Memory B cell (primary cell): ENCODE measurements around the gene PTGES3.

Experiments
- ATAC-seq: fragments of 150-1000 bp; cut with Tn5 transposase; 2 replicates; pipeline ENCODE4 v1.10.0; 2021; ENCODE audit warnings: low read depth, mild to moderate bottlenecking, moderate library complexity
- DNase-seq, 2 donors: peaks; one replicate each; pipeline ENCODE4 v3.0.0; 2022; ENCODE audit warnings: low spot score in 2 of 2
- H3K27ac Mint-ChIP-seq: one replicate; pipeline ENCODE4 v1.8.0; 2022; ENCODE audit warnings: mild to moderate bottlenecking, moderate library complexity, mixed read lengths
- H3K27me3 Mint-ChIP-seq: one replicate; pipeline ENCODE4 v1.8.0; 2022; ENCODE audit warnings: mixed read lengths
- H3K36me3 Mint-ChIP-seq: one replicate; pipeline ENCODE4 v1.8.0; 2022; ENCODE audit warnings: mild to moderate bottlenecking, mixed read lengths
- H3K4me1 Mint-ChIP-seq: one replicate; pipeline ENCODE4 v1.8.0; 2022; ENCODE audit warnings: mixed read lengths
- H3K4me3 Mint-ChIP-seq: one replicate; pipeline ENCODE4 v1.8.0; 2022; ENCODE audit warnings: mild to moderate bottlenecking, moderate library complexity, mixed read lengths
- H3K9me3 Mint-ChIP-seq: one replicate; pipeline ENCODE4 v1.8.0; 2022; ENCODE audit warnings: mixed read lengths

The PTGES3 gene

GRCh38 chr12:56687223-56688128 is 608 bp downstream of the PTGES3 start:
- Mint-ChIP-seq H3K27me3 (no peaks in the 10 kb centered on the region), H3K27ac (peak overlapping the region; percentile 98), H3K4me3 (peak overlapping the region; percentile 100), H3K9me3 (no peaks in the 10 kb centered on the region), H3K4me1 (peaks cover 11% of the 10 kb centered on the region), H3K36me3 (peaks cover 5% of the 10 kb centered on the region)
- DNase-seq (peak; percentile 65 to 66), ATAC-seq (peak; percentile 43)

DNA sequence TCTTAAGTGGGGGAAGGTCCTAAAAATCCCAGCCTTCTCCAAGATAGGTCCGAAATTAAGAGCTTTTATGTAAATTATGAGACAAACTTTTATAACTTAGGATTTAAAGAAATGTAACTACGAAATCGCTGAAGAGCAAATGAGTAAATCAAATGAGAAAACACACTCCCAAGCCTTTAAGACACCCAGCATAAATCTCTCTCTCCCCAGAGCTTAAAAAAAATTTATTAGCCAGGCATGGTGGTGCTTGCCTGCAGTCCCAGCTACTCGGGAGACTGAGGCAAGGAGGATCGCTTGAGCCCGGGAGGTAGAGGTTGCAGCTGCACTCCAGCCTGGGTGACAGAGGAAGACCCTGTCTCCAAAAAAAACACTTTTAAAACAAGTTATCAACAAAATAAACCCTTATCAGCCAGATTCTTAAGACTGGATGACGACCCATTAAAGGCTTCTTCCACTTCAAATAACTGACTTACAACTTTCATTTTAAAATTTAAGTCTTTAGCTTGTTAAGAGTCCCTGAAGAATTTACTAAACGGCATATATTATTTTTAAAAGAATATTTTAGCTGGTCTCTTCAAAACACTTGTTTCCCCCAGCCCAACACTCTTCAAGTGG is 3.2 kb downstream of the PTGES3 start:
- H3K4me1 Mint-ChIP-seq, result peaks cover 19% of the 10 kb centered on the region
- H3K9me3 Mint-ChIP-seq, result no peaks in the 10 kb centered on the region
- no peak for ATAC-seq
- peak overlapping the region; percentile 98 for H3K27ac Mint-ChIP-seq
- peaks cover 9% of the 10 kb centered on the region for H3K36me3 Mint-ChIP-seq
- H3K27me3 Mint-ChIP-seq, result no peaks in the 10 kb centered on the region
- peak overlapping the region; percentile 100 for H3K4me3 Mint-ChIP-seq
- DNase-seq, result no peak

DNA sequence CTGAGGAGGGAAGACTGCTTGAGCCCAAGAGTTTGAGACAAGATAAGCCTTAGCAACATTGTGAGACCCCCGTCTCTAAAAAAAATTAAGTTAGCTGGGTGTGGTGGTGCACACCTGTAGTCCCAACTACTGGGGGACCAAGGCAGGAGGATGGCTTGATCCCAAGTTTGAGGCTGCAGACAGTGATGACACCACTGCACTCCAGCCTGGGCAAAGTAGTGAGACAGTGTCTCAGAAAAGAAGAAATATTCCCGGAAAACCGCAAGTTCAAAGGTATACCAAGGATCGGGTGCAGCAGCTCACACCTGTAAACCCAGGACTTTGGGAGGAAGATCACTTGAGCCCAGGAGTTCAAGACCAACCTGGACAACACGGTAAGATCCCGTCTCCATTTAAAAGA is 5.8 kb downstream of the PTGES3 start:
- DNase-seq, result no peak
- H3K4me1 Mint-ChIP-seq, result peaks cover 24% of the 10 kb centered on the region
- no peak for ATAC-seq
- H3K27ac Mint-ChIP-seq, result peak overlapping the region; percentile 98
- H3K9me3 Mint-ChIP-seq, result no peaks in the 10 kb centered on the region
- H3K36me3 Mint-ChIP-seq, result peaks cover 10% of the 10 kb centered on the region
- H3K27me3 Mint-ChIP-seq, result no peaks in the 10 kb centered on the region
- H3K4me3 Mint-ChIP-seq, result peak overlapping the region; percentile 61

DNA sequence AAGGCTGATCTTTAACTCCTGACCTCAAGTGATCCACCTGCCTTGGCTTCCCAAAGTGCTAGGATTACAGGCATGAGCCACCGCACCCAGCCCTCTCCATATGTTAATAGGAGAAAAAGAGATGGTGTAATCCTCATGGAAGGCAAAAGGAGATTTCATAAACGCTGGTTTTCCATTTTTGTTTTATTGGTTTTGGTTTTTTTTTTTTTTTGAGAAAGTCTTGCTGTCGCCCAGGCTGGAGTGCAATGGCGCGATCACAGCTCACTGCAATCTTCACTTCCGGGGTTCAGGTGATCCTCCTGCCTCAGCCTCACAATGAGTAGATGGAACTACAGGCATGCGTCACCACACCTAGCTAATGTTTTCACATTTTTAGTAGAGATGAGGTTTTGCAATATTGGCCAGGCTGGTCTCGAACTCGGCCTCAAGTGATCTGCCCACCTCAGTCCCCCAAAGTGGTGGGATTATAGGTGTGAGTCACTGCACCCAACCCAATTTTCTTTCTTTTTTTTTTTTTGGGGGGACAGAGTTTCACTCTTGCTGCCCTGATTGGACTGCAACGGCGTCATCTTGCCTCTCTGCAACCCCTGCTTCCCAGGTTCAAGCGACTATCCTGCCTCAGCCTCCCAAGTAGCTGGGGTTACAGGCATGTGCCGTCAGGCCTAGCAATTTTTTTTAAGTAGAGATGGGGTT is 8.1 kb downstream of the PTGES3 start:
- no peaks in the 10 kb centered on the region for H3K9me3 Mint-ChIP-seq
- H3K27ac Mint-ChIP-seq, result no peak overlapping the region
- H3K27me3 Mint-ChIP-seq, result no peaks in the 10 kb centered on the region
- DNase-seq (no peak), ATAC-seq (no peak)
- no peak overlapping the region for H3K4me3 Mint-ChIP-seq
- H3K4me1 Mint-ChIP-seq, result peaks cover 26% of the 10 kb centered on the region
- H3K36me3 Mint-ChIP-seq, result peaks cover 8% of the 10 kb centered on the region

- ATAC-seq, result no peak
- Mint-ChIP-seq H3K4me3 (no peak overlapping the region), H3K27me3 (no peaks in the 10 kb centered on the region), H3K9me3 (no peaks in the 10 kb centered on the region), H3K27ac (no peak overlapping the region), H3K36me3 (peaks cover 7% of the 10 kb centered on the region), H3K4me1 (peaks cover 24% of the 10 kb centered on the region)
- DNase-seq, result no peak
Observed at GRCh38 chr12:56678852-56679251, 9.2 kb downstream of the PTGES3 start.

DNA sequence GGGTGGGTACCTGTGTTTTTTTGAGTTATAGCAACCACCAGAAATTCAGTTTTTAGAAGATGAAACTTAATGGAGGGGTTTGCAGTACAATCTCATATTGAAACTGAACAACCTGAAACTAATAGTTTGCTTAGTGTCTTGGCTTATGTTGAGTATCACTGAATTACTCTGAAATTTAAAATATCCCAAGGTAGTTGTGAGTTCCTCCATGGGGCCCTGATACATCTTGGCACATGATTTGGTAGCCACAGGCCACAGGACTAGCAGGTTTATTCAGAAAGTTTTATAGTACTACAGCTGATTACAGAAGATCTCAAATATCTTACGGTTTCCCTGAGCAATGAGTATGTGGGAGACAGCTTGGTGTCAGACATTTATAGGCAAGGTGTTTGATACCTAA is 10.4 kb downstream of the PTGES3 start:
- Mint-ChIP-seq H3K27me3 (no peaks in the 10 kb centered on the region), H3K9me3 (no peaks in the 10 kb centered on the region), H3K4me3 (no peak overlapping the region), H3K27ac (peak overlapping the region; percentile 70), H3K36me3 (peaks cover 6% of the 10 kb centered on the region), H3K4me1 (peaks cover 26% of the 10 kb centered on the region)
- DNase-seq (no peak), ATAC-seq (no peak)

DNA sequence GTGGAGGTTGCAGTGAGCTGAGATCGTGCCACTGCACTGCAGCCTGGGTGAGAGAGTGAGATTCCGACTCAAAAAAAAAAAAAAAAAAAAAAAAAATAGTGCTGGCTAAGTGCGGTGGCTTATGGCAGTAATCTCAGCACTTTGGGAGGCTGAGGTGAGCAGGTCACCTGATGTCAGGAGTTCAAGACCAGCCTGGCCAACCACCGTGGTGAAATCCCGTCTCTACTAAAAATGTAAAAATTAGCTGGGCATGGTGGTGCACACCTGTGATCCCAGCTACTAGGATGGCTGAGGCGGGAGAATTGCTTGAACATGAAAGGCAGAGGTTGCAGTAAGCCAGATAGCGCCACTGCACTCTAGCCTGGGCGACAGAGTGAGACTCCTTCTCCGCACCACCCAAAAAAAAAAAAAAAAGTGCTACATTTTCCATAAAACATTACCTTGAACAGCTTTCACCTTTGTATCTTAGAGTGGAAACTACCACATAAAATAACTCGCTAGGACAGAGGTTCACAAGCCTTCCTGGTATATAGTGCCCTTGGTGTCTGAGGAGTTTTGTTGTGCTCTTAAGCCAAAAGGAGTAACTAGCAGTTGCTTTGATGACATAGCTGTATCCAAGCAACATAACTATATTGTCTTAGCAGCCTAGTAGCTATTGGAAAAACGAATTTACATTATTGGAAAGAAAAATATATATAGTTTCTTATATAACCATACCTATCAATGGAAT is 11.1 kb downstream of the PTGES3 start:
- Mint-ChIP-seq H3K27ac (peak overlapping the region; percentile 70), H3K36me3 (peaks cover 9% of the 10 kb centered on the region), H3K4me1 (peaks cover 26% of the 10 kb centered on the region), H3K4me3 (no peak overlapping the region), H3K9me3 (no peaks in the 10 kb centered on the region), H3K27me3 (no peaks in the 10 kb centered on the region)
- DNase-seq, result no peak
- ATAC-seq, result peak; percentile 35

- ATAC-seq, result no peak
- no peaks in the 10 kb centered on the region for H3K9me3 Mint-ChIP-seq
- H3K4me1 Mint-ChIP-seq, result peaks cover 12% of the 10 kb centered on the region
- H3K27me3 Mint-ChIP-seq, result no peaks in the 10 kb centered on the region
- H3K36me3 Mint-ChIP-seq, result peaks cover 15% of the 10 kb centered on the region
- H3K27ac Mint-ChIP-seq, result peak overlapping the region; percentile 53
- no peak for DNase-seq
- no peak overlapping the region for H3K4me3 Mint-ChIP-seq
Observed at GRCh38 chr12:56671608-56672007, 16.5 kb downstream of the PTGES3 start.

GRCh38 chr12:56670836-56671235 is 17.2 kb downstream of the PTGES3 start:
- H3K27me3 Mint-ChIP-seq, result no peaks in the 10 kb centered on the region
- H3K4me3 Mint-ChIP-seq, result no peak overlapping the region
- no peak overlapping the region for H3K27ac Mint-ChIP-seq
- H3K36me3 Mint-ChIP-seq, result peaks cover 17% of the 10 kb centered on the region
- ATAC-seq (no peak), DNase-seq (no peak)
- H3K9me3 Mint-ChIP-seq, result no peaks in the 10 kb centered on the region
- peaks cover 9% of the 10 kb centered on the region for H3K4me1 Mint-ChIP-seq

GRCh38 chr12:56668197-56668457 is 20.0 kb downstream of the PTGES3 start:
- Mint-ChIP-seq H3K9me3 (no peaks in the 10 kb centered on the region), H3K36me3 (peaks cover 28% of the 10 kb centered on the region), H3K4me1 (peaks cover 6% of the 10 kb centered on the region), H3K27me3 (no peaks in the 10 kb centered on the region), H3K27ac (no peak overlapping the region), H3K4me3 (no peak overlapping the region)
- no peak for DNase-seq
- ATAC-seq, result no peak

DNA sequence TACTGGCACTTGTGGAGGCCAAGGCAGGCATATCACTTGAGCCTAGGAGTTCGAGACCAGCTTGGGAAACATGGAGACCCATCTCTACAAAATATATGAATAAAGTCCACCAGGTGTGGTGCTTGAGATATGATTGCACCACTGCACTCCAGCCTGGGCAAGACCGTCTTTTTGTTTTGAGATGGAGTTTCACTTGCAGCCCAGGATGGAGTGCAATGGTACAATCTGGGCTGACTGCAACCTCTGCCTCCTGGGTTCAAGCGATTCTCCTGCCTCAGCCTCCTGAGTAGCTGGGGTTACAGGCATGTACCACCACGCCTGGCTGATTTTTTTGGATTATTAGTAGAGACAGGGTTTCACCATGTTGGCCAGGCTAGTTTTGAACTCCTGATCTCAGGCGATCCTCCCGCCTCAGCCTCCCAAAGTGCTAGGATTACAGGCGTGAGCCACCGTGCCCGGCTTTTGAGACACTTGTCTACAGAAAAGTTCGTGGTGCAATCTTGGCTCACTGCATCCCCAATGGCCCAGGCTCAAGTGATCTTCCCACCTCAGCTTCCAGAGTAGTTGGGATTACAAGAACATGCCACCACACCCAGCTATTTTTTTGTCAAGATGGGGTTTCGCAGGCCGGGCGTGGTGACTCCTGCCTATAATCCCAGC is 26.0 kb downstream of the PTGES3 start:
- Mint-ChIP-seq H3K27ac (no peak overlapping the region), H3K9me3 (no peaks in the 10 kb centered on the region), H3K4me1 (peaks cover 7% of the 10 kb centered on the region), H3K36me3 (peaks cover 15% of the 10 kb centered on the region), H3K4me3 (no peak overlapping the region), H3K27me3 (no peaks in the 10 kb centered on the region)
- DNase-seq (no peak), ATAC-seq (peak; percentile 6)

- ATAC-seq (peak; percentile 57), DNase-seq (no peak)
- H3K4me3 Mint-ChIP-seq, result no peak overlapping the region
- peaks cover 7% of the 10 kb centered on the region for H3K4me1 Mint-ChIP-seq
- no peak overlapping the region for H3K27ac Mint-ChIP-seq
- H3K36me3 Mint-ChIP-seq, result peaks cover 15% of the 10 kb centered on the region
- H3K27me3 Mint-ChIP-seq, result no peaks in the 10 kb centered on the region
- H3K9me3 Mint-ChIP-seq, result no peaks in the 10 kb centered on the region
Observed at GRCh38 chr12:56661560-56661959, 26.5 kb downstream of the PTGES3 start.

DNA sequence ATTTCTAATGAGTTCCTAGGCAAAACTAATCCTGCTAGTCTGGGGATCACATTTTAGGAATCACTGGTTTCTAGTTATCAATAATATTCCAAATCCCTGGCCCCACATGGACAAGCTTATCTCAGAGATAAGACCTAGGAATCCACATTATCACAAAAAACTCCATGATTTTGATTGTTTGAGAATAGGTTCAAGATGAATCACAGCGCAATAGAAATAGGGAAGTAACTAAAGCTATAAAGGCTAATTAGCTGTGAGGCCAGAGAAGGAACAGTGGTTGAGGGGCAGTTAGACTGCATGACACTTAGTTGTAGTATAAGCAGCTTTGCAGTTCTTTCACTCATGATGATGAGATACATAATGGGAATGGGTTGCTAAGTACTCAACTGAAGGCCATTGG is 29.2 kb downstream of the PTGES3 start:
- ATAC-seq (peak; percentile 69), DNase-seq (no peak)
- H3K4me3 Mint-ChIP-seq, result no peak overlapping the region
- peaks cover 7% of the 10 kb centered on the region for H3K4me1 Mint-ChIP-seq
- H3K27ac Mint-ChIP-seq, result peak overlapping the region; percentile 42
- H3K36me3 Mint-ChIP-seq, result peaks cover 10% of the 10 kb centered on the region
- H3K27me3 Mint-ChIP-seq, result no peaks in the 10 kb centered on the region
- no peaks in the 10 kb centered on the region for H3K9me3 Mint-ChIP-seq
